Smooth muscle cell (in vitro differentiated cells): ENCODE data around the gene LSM14A. TPM values are rescaled to one million over a fixed set of nuclear protein-coding genes. Genes with fewer than 3 reads are reported as not detected.

ENCODE experiments used
- DNase-seq: peaks from one replicate; lab custom pipeline; 2025; ENCODE audit not compliant: unreplicated experiment; lab: John Stamatoyannopoulos, UW
- H2AFZ ChIP-seq: fragments of 200-600 bp; sonication (generic); 2 replicates; pipeline ENCODE4 v1.6.0; 2016; ENCODE audit warnings: antibody characterized with exemption, low read depth, mild to moderate bottlenecking
- H3F3A ChIP-seq: fragments of 200-600 bp; sonication (generic); 2 replicates; pipeline ENCODE4 v1.6.0; 2017; ENCODE audit warnings: antibody characterized with exemption, low read depth
- H3K27ac ChIP-seq: fragments of 200-600 bp; sonication (generic); 2 replicates; pipeline ENCODE4 v1.5.1; 2016; ENCODE audit warnings: low read depth, mild to moderate bottlenecking
- H3K27me3 ChIP-seq: fragments of 200-600 bp; sonication (generic); 2 replicates; pipeline ENCODE4 v1.6.1; 2016; ENCODE audit warnings: low read depth, mild to moderate bottlenecking
- H3K36me3 ChIP-seq: fragments of 200-600 bp; sonication (generic); 2 replicates; pipeline ENCODE4 v1.5.1; 2016; ENCODE audit warnings: low read depth
- H3K4me1 ChIP-seq: fragments of 200-600 bp; sonication (generic); 2 replicates; pipeline ENCODE4 v1.5.1; 2016; ENCODE audit warnings: low read depth
- H3K4me2 ChIP-seq: fragments of 200-600 bp; sonication (generic); 2 replicates; pipeline ENCODE4 v1.6.0; 2016; ENCODE audit warnings: mild to moderate bottlenecking
- H3K4me3 ChIP-seq: fragments of 200-600 bp; sonication (generic); 2 replicates; pipeline ENCODE4 v1.5.1; 2016; ENCODE audit warnings: mild to moderate bottlenecking
- H3K79me2 ChIP-seq: fragments of 200-600 bp; sonication (generic); 2 replicates; pipeline ENCODE4 v1.6.0; 2016; ENCODE audit warnings: low read depth, mild to moderate bottlenecking
- H3K9ac ChIP-seq: fragments of 200-600 bp; sonication (generic); 2 replicates; pipeline ENCODE4 v1.6.0; 2016; ENCODE audit warnings: low read depth
- H3K9me3 ChIP-seq: fragments of 200-600 bp; sonication (generic); replicated peaks from 2 replicates; pipeline ENCODE4 v1.5.1; 2016; ENCODE audit warnings: low read depth
- H4K20me1 ChIP-seq: fragments of 200-600 bp; sonication (generic); 2 replicates; pipeline ENCODE4 v1.6.0; 2016; ENCODE audit warnings: low read depth
- CTCF ChIP-seq: fragments of 200-600 bp; sonication (generic); IDR thresholded peaks from 2 replicates; pipeline ENCODE4 v1.5.1; 2017; ENCODE audit warnings: borderline replicate concordance, mild to moderate bottlenecking, antibody characterized with exemption; ENCODE audit not compliant: insufficient read depth, poor library complexity, severe bottlenecking
- WGBS: methylation state at CpG from one replicate; pipeline ENCODE4 v1.1.7; 2016; ENCODE audit warnings: low lambda C conversion rate; 5-methylcytosine and 5-hydroxymethylcytosine counted together
- polyA plus RNA-seq: library from polyadenylated mRNA; unstranded; fragments of >200 nt; fragmentation: Nextera tagmentation; extraction: Ambion mirVana; gene quantifications from 2 replicates; pipeline ENCODE4 v1.2.1, GENCODE V29; 2016
- total RNA-seq: library from RNA; depleted of rRNA; stranded (reverse); fragments of >200 nt; gene quantifications from 2 replicates; pipeline ENCODE4 v1.2.3, GENCODE V29; 2014

LSM14A gene
- total and polyA plus RNA-seq, 2 experiments from 2014 or later = 63.0 to 90.9 TPM

- Histone ChIP-seq H4K20me1 (peaks cover 42% of the 10 kb centered on the region), H3K36me3 (no peaks in the 10 kb centered on the region), H3K27ac (no peak overlapping the region), H3K4me1 (peaks cover 8% of the 10 kb centered on the region), H3F3A (no peaks in the 10 kb centered on the region), H3K9ac (no peak overlapping the region), H3K9me3 (no peaks in the 10 kb centered on the region), H2AFZ (no peak overlapping the region), H3K4me2 (no peak overlapping the region), H3K27me3 (no peaks in the 10 kb centered on the region), H3K79me2 (peaks cover 85% of the 10 kb centered on the region), H3K4me3 (no peak overlapping the region)
- no peak for TF ChIP-seq CTCF
- DNase-seq = no peak
- 96% methylated on average over 8 of the region's 8 CpGs for WGBS
Measured at GRCh38 chr19:34263745-34264237, 91.5 kb downstream of the LSM14A start.

GRCh38 chr19:34265221-34265650 is 92.9 kb downstream of the LSM14A start:
- Histone ChIP-seq H3K9me3 (no peaks in the 10 kb centered on the region), H2AFZ (no peak overlapping the region), H3K4me2 (no peak overlapping the region), H3K79me2 (peaks cover 76% of the 10 kb centered on the region), H3K36me3 (no peaks in the 10 kb centered on the region), H3K27me3 (no peaks in the 10 kb centered on the region), H3K9ac (no peak overlapping the region), H3K4me1 (peaks cover 16% of the 10 kb centered on the region), H3F3A (no peaks in the 10 kb centered on the region), H4K20me1 (peaks cover 27% of the 10 kb centered on the region), H3K27ac (no peak overlapping the region), H3K4me3 (no peak overlapping the region)
- WGBS = 75% methylated on average over 6 of the region's 6 CpGs
- TF ChIP-seq CTCF = no peak
- no peak for DNase-seq

DNA sequence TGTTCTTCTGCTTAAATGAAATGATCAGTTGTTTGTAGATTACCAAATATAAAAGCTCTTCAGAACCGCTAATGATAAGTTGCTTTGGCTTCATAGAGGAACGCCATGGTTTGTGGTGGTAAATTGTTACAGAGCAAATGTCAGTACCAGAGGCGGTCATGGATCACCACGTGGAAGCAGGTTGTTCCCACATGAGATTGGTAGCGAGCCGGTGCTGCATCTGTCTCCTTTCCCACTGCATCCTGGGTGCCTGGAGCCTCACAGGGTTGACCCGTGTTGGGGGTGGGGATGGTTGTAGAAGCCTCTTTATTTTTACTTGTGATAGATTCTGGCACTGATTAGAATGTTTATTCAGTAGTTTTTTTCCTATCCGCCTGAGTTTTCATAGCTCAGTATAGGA is 96.8 kb downstream of the LSM14A start:
- peak overlapping the region; percentile 20 for H3K27ac ChIP-seq
- WGBS = 93% methylated on average over 8 of the region's 8 CpGs
- H2AFZ ChIP-seq = no peak overlapping the region
- no peak for TF ChIP-seq CTCF
- peaks cover under 1% of the 10 kb centered on the region for H3F3A ChIP-seq
- no peak overlapping the region for H3K4me3 ChIP-seq
- no peak overlapping the region for H3K4me2 ChIP-seq
- H3K79me2 ChIP-seq = peaks cover 64% of the 10 kb centered on the region
- peaks cover 7% of the 10 kb centered on the region for H4K20me1 ChIP-seq
- peaks cover 9% of the 10 kb centered on the region for H3K4me1 ChIP-seq
- no peaks in the 10 kb centered on the region for H3K36me3 ChIP-seq
- no peaks in the 10 kb centered on the region for H3K9me3 ChIP-seq
- no peak overlapping the region for H3K9ac ChIP-seq
- no peaks in the 10 kb centered on the region for H3K27me3 ChIP-seq
- DNase-seq = no peak

GRCh38 chr19:34269489-34269888 is 97.2 kb downstream of the LSM14A start:
- no peaks in the 10 kb centered on the region for H3K36me3 ChIP-seq
- WGBS = 80% methylated on average over 2 of the region's 2 CpGs
- peaks cover 5% of the 10 kb centered on the region for H4K20me1 ChIP-seq
- peak overlapping the region; percentile 46 for H3K4me2 ChIP-seq
- no peaks in the 10 kb centered on the region for H3K9me3 ChIP-seq
- H3K27ac ChIP-seq = peak overlapping the region; percentile 90
- H3K79me2 ChIP-seq = peaks cover 62% of the 10 kb centered on the region
- no peak for TF ChIP-seq CTCF
- H3K4me3 ChIP-seq = no peak overlapping the region
- DNase-seq = no peak
- peaks cover 4% of the 10 kb centered on the region for H3F3A ChIP-seq
- no peaks in the 10 kb centered on the region for H3K27me3 ChIP-seq
- H3K9ac ChIP-seq = peak overlapping the region; percentile 7
- peak overlapping the region; percentile 49 for H2AFZ ChIP-seq
- peaks cover 13% of the 10 kb centered on the region for H3K4me1 ChIP-seq
